A673 (cell line): ENCODE measurements around the gene PCNT. TPM values are rescaled to one million over a fixed set of nuclear protein-coding genes. Genes with fewer than 3 reads are reported as not detected.

ENCODE experiments used
- BruUV-seq: library from RNA; stranded (reverse); fragments of 400-500 nt; replicated peaks from 2 replicates; lab custom pipeline; 2021; lab: Mats Ljungman, UMichigan
- CTCF ChIA-PET: fragments of 300-600 bp; sonication (Branson Sonifier 250); formaldehyde crosslinking; loops from one replicate; lab custom pipeline; 2022; ENCODE audit warnings: antibody characterized with exemption; lab: Charles Lee
- POLR2A ChIA-PET: fragments of 300-600 bp; sonication (Branson Sonifier 250); formaldehyde crosslinking; loops from one replicate; lab custom pipeline; 2022; ENCODE audit warnings: antibody characterized with exemption; ENCODE audit not compliant: low non-redundant PET; lab: Charles Lee
- DNase-seq: peaks from one replicate; pipeline ENCODE4 v3.0.0-alpha.2; 2015; ENCODE audit warnings: low spot score
- H3K27ac ChIP-seq: fragments of 200-600 bp; sonication (generic); 2 replicates; pipeline ENCODE4 v1.5.1; 2016; ENCODE audit warnings: mixed run types, low read depth, mild to moderate bottlenecking, mixed read lengths, antibody characterized with exemption, low read length; ENCODE audit not compliant: poor library complexity, severe bottlenecking
- H3K27me3 ChIP-seq: fragments of 200-600 bp; sonication (generic); replicated peaks from 2 replicates; pipeline ENCODE4 v1.6.1; 2017; ENCODE audit warnings: mixed run types, low read depth, mild to moderate bottlenecking, mixed read lengths, antibody characterized with exemption, low read length; ENCODE audit not compliant: insufficient read depth, poor library complexity
- H3K36me3 ChIP-seq: fragments of 200-600 bp; sonication (generic); 2 replicates; pipeline ENCODE4 v1.6.1; 2016; ENCODE audit warnings: mixed run types, mild to moderate bottlenecking, mixed read lengths, antibody characterized with exemption, low read length; ENCODE audit not compliant: insufficient read depth, poor library complexity, severe bottlenecking
- H3K4me1 ChIP-seq: fragments of 200-600 bp; sonication (generic); 2 replicates; pipeline ENCODE4 v1.6.1; 2017; ENCODE audit warnings: mixed run types, mild to moderate bottlenecking, mixed read lengths, antibody characterized with exemption, low read length; ENCODE audit not compliant: insufficient read depth, poor library complexity, severe bottlenecking
- H3K4me3 ChIP-seq: fragments of 200-600 bp; sonication (generic); 2 replicates; pipeline ENCODE4 v1.5.1; 2016; ENCODE audit warnings: low read depth, mixed run types, mild to moderate bottlenecking, mixed read lengths, low read length; ENCODE audit not compliant: poor library complexity, severe bottlenecking
- H3K9me3 ChIP-seq: fragments of 200-600 bp; sonication (generic); 2 replicates; pipeline ENCODE4 v1.6.1; 2016; ENCODE audit warnings: mixed run types, low read depth, mild to moderate bottlenecking, mixed read lengths, antibody characterized with exemption, low read length; ENCODE audit not compliant: poor library complexity, severe bottlenecking
- EZH2 ChIP-seq: fragments of 200-600 bp; sonication (generic); IDR thresholded peaks from 2 replicates; pipeline ENCODE4 v1.6.1; 2017; ENCODE audit warnings: borderline replicate concordance, low read depth, mild to moderate bottlenecking, mixed read lengths, antibody characterized with exemption, low read length; ENCODE audit not compliant: poor library complexity, severe bottlenecking
- intact Hi-C: fragments of 100-400 bp; cut with micrococcal nuclease; formaldehyde crosslinking; loops from one replicate; pipeline ENCODE4 v1.10.0; 2022; ENCODE audit not compliant: unreplicated experiment
- total RNA-seq: library from RNA; stranded (reverse); gene quantifications from 2 replicates; pipeline ENCODE4 v1.2.3, GENCODE V29; 2021
- TF ChIP-seq, protein P1 (sequence below): fragments of 300-800, 200-600 bp; sonication (generic); conservative IDR thresholded peaks from 2 replicates; pipeline ENCODE4 v1.5.1; 2017; ENCODE audit warnings: low read depth, mild to moderate bottlenecking, antibody characterized with exemption, low read length, moderate library complexity, mixed read lengths

PCNT gene
- total RNA-seq, 1 experiment from 2014 or later = 66.4 TPM

DNA sequence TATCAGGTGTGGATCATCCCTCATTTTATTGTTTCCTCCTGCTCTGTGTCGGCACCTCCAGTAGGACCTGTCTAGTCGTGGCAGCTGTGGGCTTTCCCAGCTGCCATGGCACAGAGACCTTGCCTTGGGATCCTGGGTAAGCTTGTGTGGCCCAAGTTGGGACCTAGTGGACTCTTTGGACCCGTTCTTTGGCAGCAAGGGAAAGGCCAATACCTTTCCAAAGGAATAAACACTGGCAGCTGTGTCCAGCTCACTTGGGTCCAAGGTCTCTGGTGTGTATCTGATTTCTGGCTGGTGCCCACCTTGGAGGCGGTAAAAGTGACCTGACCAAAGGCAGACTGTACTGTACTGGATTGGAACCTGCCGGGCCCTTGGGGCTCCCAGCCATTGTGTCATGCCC lies 156.5 kb downstream of the PCNT start:
- ChIA-PET POLR2A (interaction anchor here (0.7 kb wide), 1 partner anchor 21 kb away, joined by 4 read pairs; no protein-coding TSS in a partner anchor), CTCF (no interaction called here)
- no TSS peak for BruUV-seq
- no peak for TF ChIP-seq EZH2
- TF ChIP-seq, protein P1, sequence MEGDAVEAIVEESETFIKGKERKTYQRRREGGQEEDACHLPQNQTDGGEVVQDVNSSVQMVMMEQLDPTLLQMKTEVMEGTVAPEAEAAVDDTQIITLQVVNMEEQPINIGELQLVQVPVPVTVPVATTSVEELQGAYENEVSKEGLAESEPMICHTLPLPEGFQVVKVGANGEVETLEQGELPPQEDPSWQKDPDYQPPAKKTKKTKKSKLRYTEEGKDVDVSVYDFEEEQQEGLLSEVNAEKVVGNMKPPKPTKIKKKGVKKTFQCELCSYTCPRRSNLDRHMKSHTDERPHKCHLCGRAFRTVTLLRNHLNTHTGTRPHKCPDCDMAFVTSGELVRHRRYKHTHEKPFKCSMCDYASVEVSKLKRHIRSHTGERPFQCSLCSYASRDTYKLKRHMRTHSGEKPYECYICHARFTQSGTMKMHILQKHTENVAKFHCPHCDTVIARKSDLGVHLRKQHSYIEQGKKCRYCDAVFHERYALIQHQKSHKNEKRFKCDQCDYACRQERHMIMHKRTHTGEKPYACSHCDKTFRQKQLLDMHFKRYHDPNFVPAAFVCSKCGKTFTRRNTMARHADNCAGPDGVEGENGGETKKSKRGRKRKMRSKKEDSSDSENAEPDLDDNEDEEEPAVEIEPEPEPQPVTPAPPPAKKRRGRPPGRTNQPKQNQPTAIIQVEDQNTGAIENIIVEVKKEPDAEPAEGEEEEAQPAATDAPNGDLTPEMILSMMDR = no peak
- DNase-seq = no peak
- Histone ChIP-seq H3K27ac (no peak overlapping the region), H3K27me3 (no peaks in the 10 kb centered on the region), H3K4me3 (no peak overlapping the region), H3K4me1 (peaks cover 10% of the 10 kb centered on the region), H3K36me3 (peaks cover 3% of the 10 kb centered on the region), H3K9me3 (no peaks in the 10 kb centered on the region)
- intact Hi-C loops = no loop called here

DNA sequence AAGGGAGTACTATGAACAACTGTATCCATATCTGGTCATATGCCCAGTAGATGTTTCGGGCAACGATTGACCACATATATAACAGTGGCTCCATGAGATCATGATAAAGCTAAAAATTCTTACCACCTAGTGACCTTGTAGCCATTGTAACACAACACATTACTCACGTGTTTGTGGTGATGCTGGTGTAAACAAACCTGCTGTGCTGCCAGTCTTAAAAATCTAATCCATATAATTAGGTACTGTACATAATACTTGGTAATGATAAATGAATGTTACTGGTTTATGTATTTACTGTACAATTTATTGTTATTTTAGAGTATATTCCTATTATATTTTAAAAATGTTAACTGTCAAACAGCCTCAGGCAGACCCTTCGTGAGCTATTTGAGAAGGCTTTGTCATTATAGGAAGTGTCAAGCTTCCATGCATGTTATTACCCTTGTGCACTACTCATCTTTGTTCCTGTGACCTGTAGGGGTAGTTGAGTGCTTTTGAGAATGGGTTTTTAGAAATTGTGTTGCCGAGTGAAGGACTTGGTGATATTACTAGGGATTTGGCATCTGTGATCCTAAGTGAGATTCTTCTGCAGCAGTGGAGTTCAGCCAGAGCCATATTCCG lies 158.4 kb downstream of the PCNT start:
- TF ChIP-seq, protein P1 = no peak
- no peak for TF ChIP-seq EZH2
- ChIA-PET POLR2A (no interaction called here), CTCF (no interaction called here)
- H3K27ac ChIP-seq = no peak overlapping the region
- peaks cover 10% of the 10 kb centered on the region for H3K4me1 ChIP-seq
- no peak for DNase-seq
- H3K27me3 ChIP-seq = no peaks in the 10 kb centered on the region
- no peaks in the 10 kb centered on the region for H3K36me3 ChIP-seq
- H3K9me3 ChIP-seq = no peaks in the 10 kb centered on the region
- no peak overlapping the region for H3K4me3 ChIP-seq
- BruUV-seq = no TSS peak
- intact Hi-C loops = no loop called here

DNA sequence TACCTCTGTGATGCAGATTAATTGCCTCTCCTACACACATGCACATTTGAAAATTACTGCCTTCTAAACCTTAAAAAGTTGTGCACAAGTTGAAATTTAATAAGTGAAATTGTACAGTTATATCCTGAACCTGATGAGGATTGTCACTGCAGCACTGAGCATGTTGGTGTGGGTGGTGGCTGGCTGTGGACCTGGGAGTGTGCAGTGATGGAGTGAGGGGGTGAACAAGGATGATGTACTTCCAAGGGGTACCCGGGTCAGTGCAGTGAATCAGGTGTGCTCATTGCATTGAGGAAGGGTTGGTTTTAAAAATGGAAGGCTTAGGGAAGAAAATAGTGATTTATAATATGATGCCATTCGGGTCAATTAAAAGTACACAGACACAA lies 158.9 kb downstream of the PCNT start:
- Histone ChIP-seq H3K9me3 (no peaks in the 10 kb centered on the region), H3K36me3 (no peaks in the 10 kb centered on the region), H3K4me1 (peaks cover 10% of the 10 kb centered on the region), H3K27ac (no peak overlapping the region), H3K27me3 (no peaks in the 10 kb centered on the region), H3K4me3 (no peak overlapping the region)
- ChIA-PET POLR2A (no interaction called here), CTCF (no interaction called here)
- DNase-seq = no peak
- TF ChIP-seq, protein P1 = no peak
- TF ChIP-seq EZH2 = no peak
- intact Hi-C loops = no loop called here
- no TSS peak for BruUV-seq
